Right lobe of liver (tissue), 6 donors: ENCODE data around the gene GLRX5. TPM values are rescaled to one million over a fixed set of nuclear protein-coding genes. Genes with fewer than 3 reads are reported as not detected.
A peak's percentile ranks its signal among the peaks of the same experiment; 100 is the strongest.

Source experiments
- ATAC-seq, 4 donors: fragments of 200-7000 bp; cut with Tn5 transposase; one replicate each; pipeline ENCODE4 v1.9.1; 2020; ENCODE audit warnings: mild to moderate bottlenecking in 4 of 4, moderate library complexity in 4 of 4
- DNase-seq, 3 donors: peaks; one replicate each; pipeline ENCODE4 v3.0.0-alpha.2; 2020
- H3K27ac ChIP-seq, 3 donors: fragments of 200-600 bp; one replicate each; pipeline ENCODE4 v1.8.0; 2022
- H3K27me3 ChIP-seq, 2 donors: fragments of 200-600 bp; one replicate each; pipeline ENCODE4 v1.8.0; 2022
- H3K36me3 ChIP-seq, 4 donors: fragments of 200-600 bp; sonication (generic) in 1 of 4; one replicate each; pipeline versions ENCODE4 v1.5.1 to v1.8.0; 2017 to 2022; ENCODE audit warnings: control low read depth in 1 of 4
- H3K4me1 ChIP-seq, 4 donors: fragments of 200-600 bp; sonication (generic) in 1 of 4; one replicate each; pipeline versions ENCODE4 v1.5.1 to v1.8.0; 2017 to 2022; ENCODE audit warnings: control low read depth in 1 of 4
- H3K4me3 ChIP-seq, 3 donors: fragments of 200-600 bp; one replicate each; pipeline ENCODE4 v1.8.0; 2022
- H3K9me3 ChIP-seq, 4 donors: fragments of 200-600 bp; sonication (generic) in 1 of 4; one replicate each; pipeline versions ENCODE4 v1.5.1 to v1.8.0; 2017 to 2022; ENCODE audit warnings: control low read depth in 1 of 4
- CTCF ChIP-seq, 4 donors: fragments of 200-600 bp in 3 of 4; fragments of 450-650 bp in 1 of 4; IDR thresholded peaks; one replicate each; pipeline versions ENCODE4 v1.5.1 to v1.8.0; 2016 to 2022; ENCODE audit warnings: antibody characterized with exemption in 4 of 4, mild to moderate bottlenecking in 2 of 4
- POLR2A ChIP-seq: fragments of 450-650 bp; IDR thresholded peaks from one replicate; pipeline ENCODE4 v1.6.1; 2017; ENCODE audit warnings: antibody characterized with exemption, mild to moderate bottlenecking
- WGBS: methylation state at CpG from one replicate; pipeline ENCODE4 v1.1.6; 2018; ENCODE audit warnings: low coverage, low lambda C conversion rate; ENCODE audit not compliant: insufficient coverage; ENCODE audit errors: missing lambda C conversion rate; 5-methylcytosine and 5-hydroxymethylcytosine counted together
- intact Hi-C, 2 donors: fragments of 100-400 bp; cut with DNase I; formaldehyde crosslinking; loops; one replicate each; pipeline versions ENCODE4 v1.11.2 to v1.14.1; 2022
- total RNA-seq, 6 experiments: library from RNA; depleted of rRNA in 2 of 6; stranded (reverse); fragments of >200 nt in 2 of 6; fragmentation: NEBNext Ultra II Directional in 3 of 6; extraction: Animal tissue kit (Norgen Biotek cat#: 25700) in 3 of 6; gene quantifications; one replicate each; pipeline versions ENCODE4 v1.1.0 to v1.2.4, GENCODE V29; 2016 to 2023
- donor health status: DM: no; HTN: yes; CAD: no.
- donor health status: DM: no; HTN: no; CAD: no.
- donor health status: DM: no; HTN: no; CAD: no.
- donor health status: DM: no; HTN: yes; CAD: no.
- donor health status: DM: no; HTN: yes; CAD: no.

The GLRX5 gene
- total RNA-seq, 6 experiments from 2014 or later, result 31.4 to 48.5 (median 40.2) TPM

GRCh38 chr14:95497561-95498011 is 37.3 kb upstream of the GLRX5 start:
- 57% methylated on average over 9 of the region's 9 CpGs for WGBS
- no peak overlapping the region for H3K27ac ChIP-seq
- DNase-seq, result no peak

GRCh38 chr14:95498622-95499353 is 36.1 kb upstream of the GLRX5 start:
- Histone ChIP-seq H3K27ac (peak overlapping the region in 1 of 3 donors; percentile 33), H3K4me3 (no peak overlapping the region), H3K9me3 (no peaks in the 10 kb centered on the region), H3K36me3 (no peaks in the 10 kb centered on the region), H3K4me1 (peaks cover 0 to 34% (median 0%) of the 10 kb centered on the region in 4 donors), H3K27me3 (no peaks in the 10 kb centered on the region)
- DNase-seq (peak in 2 of 3 donors; percentile 73 to 85), ATAC-seq (peak; percentile 74 to 82 (median 78))
- 71% methylated on average over 7 of the region's 9 CpGs for WGBS
- TF ChIP-seq CTCF (IDR thresholded peaks at IDR 0.05) (no peak), POLR2A (no peak)
- intact Hi-C loops, result no loop called here

More at GRCh38 chr14:95497561-95498011, 37.3 kb upstream of the GLRX5 start:
- no peak for ATAC-seq
- TF ChIP-seq CTCF (IDR thresholded peaks at IDR 0.05) (no peak), POLR2A (no peak)
- H3K4me1 ChIP-seq, result peaks cover 0 to 34% (median 0%) of the 10 kb centered on the region in 4 donors
- intact Hi-C loops, result no loop called here
- H3K36me3 ChIP-seq, result no peaks in the 10 kb centered on the region
- H3K9me3 ChIP-seq, result no peaks in the 10 kb centered on the region
- H3K4me3 ChIP-seq, result no peak overlapping the region
- no peaks in the 10 kb centered on the region for H3K27me3 ChIP-seq

- H3K27me3 ChIP-seq, result no peaks in the 10 kb centered on the region
- no peaks in the 10 kb centered on the region for H3K36me3 ChIP-seq
- TF ChIP-seq CTCF (IDR thresholded peaks at IDR 0.05) (no peak), POLR2A (no peak)
- DNase-seq (no peak), ATAC-seq (no peak)
- 33% methylated on average over 1 of the region's 1 CpG for WGBS
- H3K4me3 ChIP-seq, result no peak overlapping the region
- H3K27ac ChIP-seq, result no peak overlapping the region
- intact Hi-C loops, result no loop called here
- no peaks in the 10 kb centered on the region for H3K9me3 ChIP-seq
- peaks cover 0 to 34% (median 0%) of the 10 kb centered on the region in 4 donors for H3K4me1 ChIP-seq
These were observed 35.5 kb upstream of the GLRX5 start for GRCh38 chr14:95499354-95499750.

- H3K9me3 ChIP-seq, result no peaks in the 10 kb centered on the region
- H3K27me3 ChIP-seq, result no peaks in the 10 kb centered on the region
- TF ChIP-seq CTCF (IDR thresholded peaks at IDR 0.05), result no peak
- no peak for TF ChIP-seq POLR2A
- H3K27ac ChIP-seq, result no peak overlapping the region
- 62% methylated on average over 4 of the region's 14 CpGs for WGBS
- peaks cover 0 to 34% (median 0%) of the 10 kb centered on the region in 4 donors for H3K4me1 ChIP-seq
- ATAC-seq (peak; percentile 39 to 69 (median 53)), DNase-seq (peak in 1 of 3 donors; percentile 65)
- H3K36me3 ChIP-seq, result no peaks in the 10 kb centered on the region
- intact Hi-C loops, result no loop called here
- no peak overlapping the region for H3K4me3 ChIP-seq
These were observed 34.6 kb upstream of the GLRX5 start for GRCh38 chr14:95500201-95500681.
